SK-N-SH (cell line): ENCODE measurements around the gene SRPK1. TPM values are rescaled to one million over a fixed set of nuclear protein-coding genes. Genes with fewer than 3 reads are reported as not detected.

Experiments used
- CTCF ChIA-PET: fragments of 300-600, 350-600 bp; formaldehyde crosslinking; extraction: SDS; loops from one replicate; lab custom pipeline; 2021; lab: Yijun Ruan, JAX
- POLR2A ChIA-PET: fragments of 350-600 bp; sonication (Branson Sonifier 250); formaldehyde crosslinking; extraction: SDS; loops from one replicate; lab custom pipeline; 2020; ENCODE audit warnings: antibody characterized with exemption, inconsistent platforms; lab: Yijun Ruan, JAX
- DNase-seq: peaks from one replicate; pipeline ENCODE4 v3.0.0; 2012
- H2AFZ ChIP-seq: fragments of 200-600 bp; sonication (generic); 2 replicates; pipeline ENCODE4 v1.8.1; 2016; ENCODE audit warnings: antibody characterized with exemption, mild to moderate bottlenecking, low read depth
- H3F3A ChIP-seq: fragments of 200-600 bp; sonication (generic); replicated peaks from 2 replicates; pipeline ENCODE3; 2016; ENCODE audit warnings: antibody characterized with exemption, mild to moderate bottlenecking; ENCODE audit not compliant: insufficient read depth
- H3K27ac ChIP-seq, 2 experiments: fragments of 200-500 bp in 1 of 2; fragments of 200-600 bp in 1 of 2; sonication (Bioruptor generic) in 1 of 2; sonication (generic), shearing (Covaris generic) in 1 of 2; 2 replicates each; pipeline versions ENCODE4 v1.5.1 to v1.6.1; 2014 to 2016; ENCODE audit warnings: low read depth in 2 of 2, inconsistent platforms in 1 of 2, low read length in 1 of 2, mild to moderate bottlenecking in 1 of 2, mixed read lengths in 1 of 2
- H3K27me3 ChIP-seq: fragments of 200-600 bp; sonication (generic), shearing (Covaris generic); 2 replicates; pipeline ENCODE4 v1.6.1; 2016; ENCODE audit warnings: mixed run types; ENCODE audit not compliant: insufficient read depth
- H3K36me3 ChIP-seq, 2 experiments: fragments of 200-500 bp in 1 of 2; fragments of 200-600 bp in 1 of 2; sonication (Bioruptor generic) in 1 of 2; sonication (generic) in 1 of 2; replicated peaks in 1 of 2; 2 replicates each; pipeline versions ENCODE3 to v1.5.1; 2014 to 2016; ENCODE audit warnings: low read length in 1 of 2, mild to moderate bottlenecking in 1 of 2; ENCODE audit not compliant: insufficient read depth in 2 of 2, control insufficient read depth in 1 of 2
- H3K4me1 ChIP-seq, 2 experiments: fragments of 200-500 bp in 1 of 2; fragments of 200-600 bp in 1 of 2; sonication (Bioruptor generic) in 1 of 2; sonication (generic), shearing (Covaris generic) in 1 of 2; 2 replicates each; pipeline versions ENCODE4 v1.5.1 to v1.6.1; 2014 to 2016; ENCODE audit warnings: low read depth in 1 of 2, low read length in 1 of 2, mixed run types in 1 of 2; ENCODE audit not compliant: insufficient read depth in 2 of 2, control insufficient read depth in 1 of 2
- H3K4me2 ChIP-seq: fragments of 200-600 bp; sonication (generic), shearing (Covaris generic); 2 replicates; pipeline ENCODE4 v1.6.1; 2017; ENCODE audit warnings: mixed run types
- H3K4me3 ChIP-seq, 2 experiments: fragments of 200-500 bp in 1 of 2; fragments of 200-600 bp in 1 of 2; sonication (Bioruptor generic) in 1 of 2; sonication (generic), shearing (Covaris generic) in 1 of 2; 2 replicates each; pipeline versions ENCODE4 v1.5.1 to v1.8.1; 2014 to 2016; ENCODE audit warnings: low read depth in 2 of 2, inconsistent platforms in 1 of 2, low read length in 1 of 2, mild to moderate bottlenecking in 1 of 2, mixed read lengths in 1 of 2, moderate library complexity in 1 of 2
- H3K79me2 ChIP-seq: fragments of 200-600 bp; sonication (generic); 2 replicates; pipeline ENCODE4 v1.8.1; 2017; ENCODE audit warnings: mild to moderate bottlenecking; ENCODE audit not compliant: insufficient read depth
- H3K9ac ChIP-seq: fragments of 200-600 bp; sonication (generic); 2 replicates; pipeline ENCODE4 v1.6.1; 2017; ENCODE audit warnings: mixed run types
- H3K9me2 ChIP-seq: fragments of 200-600 bp; sonication (generic); 2 replicates; pipeline ENCODE4 v1.6.1; 2017; ENCODE audit warnings: mixed run types
- H3K9me3 ChIP-seq: fragments of 200-600 bp; sonication (generic); 2 replicates; pipeline ENCODE4 v1.6.1; 2017; ENCODE audit warnings: mixed run types, mild to moderate bottlenecking, moderate library complexity
- H4K20me1 ChIP-seq: fragments of 200-600 bp; sonication (generic); 2 replicates; pipeline ENCODE4 v1.6.1; 2017; ENCODE audit warnings: mild to moderate bottlenecking, mixed run types; ENCODE audit not compliant: insufficient read depth
- FOSL2 ChIP-seq: IDR thresholded peaks from 2 replicates; pipeline ENCODE4 v1.4.0; 2012; ENCODE audit warnings: low read depth, mild to moderate bottlenecking, moderate library complexity, borderline replicate concordance
- FOXJ3 ChIP-seq: sonication (generic); formaldehyde crosslinking; IDR thresholded peaks from 2 replicates; pipeline ENCODE4 v1.5.1; 2020; ENCODE audit warnings: mild to moderate bottlenecking, missing genetic modification reagents
- GATA2 ChIP-seq: sonication (generic); formaldehyde crosslinking; IDR thresholded peaks from 2 replicates; pipeline ENCODE4 v1.5.0; 2020; ENCODE audit warnings: mild to moderate bottlenecking, missing genetic modification reagents
- MXI1 ChIP-seq: IDR thresholded peaks from 2 replicates; pipeline ENCODE4 v1.6.1; 2012; ENCODE audit warnings: mild to moderate bottlenecking, low read depth, low read length, improper control_type of control experiment
- PBX3 ChIP-seq: IDR thresholded peaks from 2 replicates; pipeline ENCODE4; 2012
- POLR2AphosphoS5 ChIP-seq: IDR thresholded peaks from 2 replicates; pipeline ENCODE4 v1.6.1; 2012; ENCODE audit warnings: low read depth, low read length
- RAD21 ChIP-seq: IDR thresholded peaks from 2 replicates; pipeline ENCODE4 v1.6.1; 2012; ENCODE audit warnings: mild to moderate bottlenecking, low read length
- YY1 ChIP-seq: IDR thresholded peaks from 2 replicates; pipeline ENCODE4 v1.4.0; 2012; ENCODE audit warnings: low read depth, mild to moderate bottlenecking
- WGBS: methylation state at CpG from one replicate; pipeline ENCODE4 v1.1.6; 2017; ENCODE audit warnings: low lambda C conversion rate; 5-methylcytosine and 5-hydroxymethylcytosine counted together
- polyA plus RNA-seq, 3 experiments: library from polyadenylated mRNA; depleted of rRNA; stranded (reverse); fragments of >200 nt; gene quantifications; 2 replicates each; pipeline ENCODE4 v1.2.3, GENCODE V29; 2012
- TF ChIP-seq, protein P1 (sequence below): IDR thresholded peaks from 2 replicates; pipeline ENCODE4 v1.4.0; 2012; ENCODE audit warnings: low read depth, borderline replicate concordance
- TF ChIP-seq, protein P2 (sequence below): fragments of 200-600 bp; sonication (generic); IDR thresholded peaks from 2 replicates; pipeline ENCODE4 v1.6.1; 2017; ENCODE audit warnings: antibody characterized with exemption, mild to moderate bottlenecking, moderate library complexity
- TF ChIP-seq, protein P3 (sequence below): fragments of 150-350 bp; IDR thresholded peaks from 2 replicates; pipeline ENCODE4 v1.6.1; 2016; ENCODE audit warnings: mild to moderate bottlenecking, low read depth, low read length
- TF ChIP-seq, protein P4 (sequence below): fragments of 150-350 bp; IDR thresholded peaks from 2 replicates; pipeline ENCODE4 v1.6.1; 2017; ENCODE audit warnings: antibody characterized with exemption, low read length, low read depth, borderline replicate concordance
- TF ChIP-seq, protein P5 (sequence below): IDR thresholded peaks from 2 replicates; pipeline ENCODE4 v1.6.1; 2012; ENCODE audit warnings: mild to moderate bottlenecking, low read depth, low read length, moderate library complexity

The SRPK1 gene
- polyA plus RNA-seq, 1 of the 3 experiments (the other 2 are of a cell fraction) = 10.6 TPM

DNA sequence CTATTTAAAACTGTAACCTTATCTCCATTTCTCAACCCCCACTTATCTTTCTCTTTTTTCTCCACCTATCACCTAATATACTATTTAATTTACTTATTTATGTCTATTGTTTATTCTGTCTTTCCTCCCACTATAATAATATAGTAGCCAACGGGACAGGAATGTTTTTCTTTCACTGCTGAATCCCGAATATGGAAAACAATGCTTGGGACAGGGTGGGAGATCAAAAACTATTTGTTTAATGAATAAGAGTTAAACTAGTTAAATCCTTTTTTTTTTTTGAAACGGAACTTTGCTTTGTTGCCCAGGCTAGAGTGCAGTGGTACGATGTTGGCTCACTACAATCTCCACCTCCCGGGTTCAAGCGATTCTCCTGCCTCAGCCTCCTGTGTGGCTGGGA lies 6.4 kb downstream of the SRPK1 start:
- Histone ChIP-seq H2AFZ (no peak overlapping the region), H3F3A (no peaks in the 10 kb centered on the region), H3K4me2 (no peak overlapping the region), H3K36me3 (peaks cover 2 to 40% of the 10 kb centered on the region in 2 experiments), H3K4me3 (no peak overlapping the region), H3K27me3 (no peaks in the 10 kb centered on the region), H3K4me1 (peaks cover 7 to 9% of the 10 kb centered on the region in 2 experiments; a peak in 3 of 4 replicates), H3K9me2 (no peaks in the 10 kb centered on the region), H3K9me3 (no peaks in the 10 kb centered on the region; the same call in 1 of the 2 replicates), H3K27ac (no peak overlapping the region), H4K20me1 (peaks cover 7% of the 10 kb centered on the region; the same call in 1 of the 2 replicates), H3K9ac (no peak overlapping the region), H3K79me2 (peaks cover 98% of the 10 kb centered on the region)
- TF ChIP-seq RAD21 = no peak
- TF ChIP-seq, protein P1, sequence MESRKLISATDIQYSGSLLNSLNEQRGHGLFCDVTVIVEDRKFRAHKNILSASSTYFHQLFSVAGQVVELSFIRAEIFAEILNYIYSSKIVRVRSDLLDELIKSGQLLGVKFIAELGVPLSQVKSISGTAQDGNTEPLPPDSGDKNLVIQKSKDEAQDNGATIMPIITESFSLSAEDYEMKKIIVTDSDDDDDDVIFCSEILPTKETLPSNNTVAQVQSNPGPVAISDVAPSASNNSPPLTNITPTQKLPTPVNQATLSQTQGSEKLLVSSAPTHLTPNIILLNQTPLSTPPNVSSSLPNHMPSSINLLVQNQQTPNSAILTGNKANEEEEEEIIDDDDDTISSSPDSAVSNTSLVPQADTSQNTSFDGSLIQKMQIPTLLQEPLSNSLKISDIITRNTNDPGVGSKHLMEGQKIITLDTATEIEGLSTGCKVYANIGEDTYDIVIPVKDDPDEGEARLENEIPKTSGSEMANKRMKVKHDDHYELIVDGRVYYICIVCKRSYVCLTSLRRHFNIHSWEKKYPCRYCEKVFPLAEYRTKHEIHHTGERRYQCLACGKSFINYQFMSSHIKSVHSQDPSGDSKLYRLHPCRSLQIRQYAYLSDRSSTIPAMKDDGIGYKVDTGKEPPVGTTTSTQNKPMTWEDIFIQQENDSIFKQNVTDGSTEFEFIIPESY = no peak
- ChIA-PET CTCF (no interaction called here), POLR2A (no interaction called here)
- DNase-seq = no peak
- 97% methylated on average over 5 of the region's 6 CpGs for WGBS

DNA sequence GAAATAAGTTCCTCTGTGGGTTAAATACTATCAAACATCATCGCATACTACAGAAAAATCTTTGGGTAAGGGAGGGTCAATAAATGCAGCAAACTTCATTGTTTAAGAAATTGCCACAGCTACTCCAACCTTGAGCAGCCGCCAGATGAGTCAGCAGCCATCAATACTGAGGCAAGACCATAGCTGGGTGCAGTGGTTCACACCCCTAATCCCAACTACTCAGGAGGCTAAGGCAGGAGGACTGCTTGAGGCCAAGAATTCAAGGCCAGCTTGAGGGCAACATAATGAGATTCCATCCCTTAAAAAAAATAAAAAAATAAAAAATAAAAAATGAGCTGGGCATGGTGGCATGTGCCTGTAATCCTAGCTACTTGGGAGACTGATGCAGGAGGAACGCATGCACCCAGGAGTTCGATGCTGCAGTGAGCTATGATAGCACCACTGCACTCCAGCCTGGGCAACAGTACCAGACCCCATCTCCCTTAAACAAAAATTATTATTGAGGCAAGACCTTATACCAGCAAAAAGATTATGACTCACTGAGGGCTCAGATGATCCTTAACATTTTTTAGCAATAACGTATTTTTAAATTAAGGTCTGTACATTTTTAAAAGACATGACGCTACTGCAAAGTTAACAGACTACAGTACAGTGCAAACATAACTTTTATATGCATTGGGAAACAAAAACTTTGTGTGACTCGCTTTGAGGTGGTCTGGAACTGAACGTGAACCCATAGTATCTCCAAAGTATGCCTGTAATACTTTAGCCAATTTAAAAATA lies 8.8 kb downstream of the SRPK1 start:
- Histone ChIP-seq H3K9ac (no peak overlapping the region), H4K20me1 (no peaks in the 10 kb centered on the region), H3K79me2 (peaks cover 98% of the 10 kb centered on the region), H3K9me2 (no peaks in the 10 kb centered on the region), H3K4me3 (no peak overlapping the region), H3K27me3 (no peaks in the 10 kb centered on the region), H3K36me3 (peaks cover 2 to 56% of the 10 kb centered on the region in 2 experiments), H3K9me3 (peaks cover 5% of the 10 kb centered on the region; the same call in 1 of the 2 replicates), H3K4me2 (no peak overlapping the region), H3K27ac (no peak overlapping the region), H2AFZ (no peak overlapping the region), H3K4me1 (no peaks in the 10 kb centered on the region), H3F3A (no peaks in the 10 kb centered on the region)
- POLR2A ChIA-PET = no interaction called here
- WGBS = 89% methylated on average over 8 of the region's 8 CpGs
- CTCF ChIA-PET = interaction anchor here (1.5 kb wide), 1 partner anchor 9 kb away, joined by 3 read pairs; no protein-coding TSS in a partner anchor
- TF ChIP-seq POLR2AphosphoS5 (no peak), YY1 (no peak), PBX3 (no peak), MXI1 (no peak), FOXJ3 (CRISPR knock-in tag) (no peak), FOSL2 (no peak), GATA2 (CRISPR knock-in tag) (no peak)
- TF ChIP-seq, protein P2, sequence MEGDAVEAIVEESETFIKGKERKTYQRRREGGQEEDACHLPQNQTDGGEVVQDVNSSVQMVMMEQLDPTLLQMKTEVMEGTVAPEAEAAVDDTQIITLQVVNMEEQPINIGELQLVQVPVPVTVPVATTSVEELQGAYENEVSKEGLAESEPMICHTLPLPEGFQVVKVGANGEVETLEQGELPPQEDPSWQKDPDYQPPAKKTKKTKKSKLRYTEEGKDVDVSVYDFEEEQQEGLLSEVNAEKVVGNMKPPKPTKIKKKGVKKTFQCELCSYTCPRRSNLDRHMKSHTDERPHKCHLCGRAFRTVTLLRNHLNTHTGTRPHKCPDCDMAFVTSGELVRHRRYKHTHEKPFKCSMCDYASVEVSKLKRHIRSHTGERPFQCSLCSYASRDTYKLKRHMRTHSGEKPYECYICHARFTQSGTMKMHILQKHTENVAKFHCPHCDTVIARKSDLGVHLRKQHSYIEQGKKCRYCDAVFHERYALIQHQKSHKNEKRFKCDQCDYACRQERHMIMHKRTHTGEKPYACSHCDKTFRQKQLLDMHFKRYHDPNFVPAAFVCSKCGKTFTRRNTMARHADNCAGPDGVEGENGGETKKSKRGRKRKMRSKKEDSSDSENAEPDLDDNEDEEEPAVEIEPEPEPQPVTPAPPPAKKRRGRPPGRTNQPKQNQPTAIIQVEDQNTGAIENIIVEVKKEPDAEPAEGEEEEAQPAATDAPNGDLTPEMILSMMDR = no peak
- TF ChIP-seq, protein P3, sequence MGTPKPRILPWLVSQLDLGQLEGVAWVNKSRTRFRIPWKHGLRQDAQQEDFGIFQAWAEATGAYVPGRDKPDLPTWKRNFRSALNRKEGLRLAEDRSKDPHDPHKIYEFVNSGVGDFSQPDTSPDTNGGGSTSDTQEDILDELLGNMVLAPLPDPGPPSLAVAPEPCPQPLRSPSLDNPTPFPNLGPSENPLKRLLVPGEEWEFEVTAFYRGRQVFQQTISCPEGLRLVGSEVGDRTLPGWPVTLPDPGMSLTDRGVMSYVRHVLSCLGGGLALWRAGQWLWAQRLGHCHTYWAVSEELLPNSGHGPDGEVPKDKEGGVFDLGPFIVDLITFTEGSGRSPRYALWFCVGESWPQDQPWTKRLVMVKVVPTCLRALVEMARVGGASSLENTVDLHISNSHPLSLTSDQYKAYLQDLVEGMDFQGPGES = no peak
- TF ChIP-seq, protein P4, sequence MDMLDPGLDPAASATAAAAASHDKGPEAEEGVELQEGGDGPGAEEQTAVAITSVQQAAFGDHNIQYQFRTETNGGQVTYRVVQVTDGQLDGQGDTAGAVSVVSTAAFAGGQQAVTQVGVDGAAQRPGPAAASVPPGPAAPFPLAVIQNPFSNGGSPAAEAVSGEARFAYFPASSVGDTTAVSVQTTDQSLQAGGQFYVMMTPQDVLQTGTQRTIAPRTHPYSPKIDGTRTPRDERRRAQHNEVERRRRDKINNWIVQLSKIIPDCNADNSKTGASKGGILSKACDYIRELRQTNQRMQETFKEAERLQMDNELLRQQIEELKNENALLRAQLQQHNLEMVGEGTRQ = no peak
- TF ChIP-seq, protein P5, sequence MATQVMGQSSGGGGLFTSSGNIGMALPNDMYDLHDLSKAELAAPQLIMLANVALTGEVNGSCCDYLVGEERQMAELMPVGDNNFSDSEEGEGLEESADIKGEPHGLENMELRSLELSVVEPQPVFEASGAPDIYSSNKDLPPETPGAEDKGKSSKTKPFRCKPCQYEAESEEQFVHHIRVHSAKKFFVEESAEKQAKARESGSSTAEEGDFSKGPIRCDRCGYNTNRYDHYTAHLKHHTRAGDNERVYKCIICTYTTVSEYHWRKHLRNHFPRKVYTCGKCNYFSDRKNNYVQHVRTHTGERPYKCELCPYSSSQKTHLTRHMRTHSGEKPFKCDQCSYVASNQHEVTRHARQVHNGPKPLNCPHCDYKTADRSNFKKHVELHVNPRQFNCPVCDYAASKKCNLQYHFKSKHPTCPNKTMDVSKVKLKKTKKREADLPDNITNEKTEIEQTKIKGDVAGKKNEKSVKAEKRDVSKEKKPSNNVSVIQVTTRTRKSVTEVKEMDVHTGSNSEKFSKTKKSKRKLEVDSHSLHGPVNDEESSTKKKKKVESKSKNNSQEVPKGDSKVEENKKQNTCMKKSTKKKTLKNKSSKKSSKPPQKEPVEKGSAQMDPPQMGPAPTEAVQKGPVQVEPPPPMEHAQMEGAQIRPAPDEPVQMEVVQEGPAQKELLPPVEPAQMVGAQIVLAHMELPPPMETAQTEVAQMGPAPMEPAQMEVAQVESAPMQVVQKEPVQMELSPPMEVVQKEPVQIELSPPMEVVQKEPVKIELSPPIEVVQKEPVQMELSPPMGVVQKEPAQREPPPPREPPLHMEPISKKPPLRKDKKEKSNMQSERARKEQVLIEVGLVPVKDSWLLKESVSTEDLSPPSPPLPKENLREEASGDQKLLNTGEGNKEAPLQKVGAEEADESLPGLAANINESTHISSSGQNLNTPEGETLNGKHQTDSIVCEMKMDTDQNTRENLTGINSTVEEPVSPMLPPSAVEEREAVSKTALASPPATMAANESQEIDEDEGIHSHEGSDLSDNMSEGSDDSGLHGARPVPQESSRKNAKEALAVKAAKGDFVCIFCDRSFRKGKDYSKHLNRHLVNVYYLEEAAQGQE = no peak
- DNase-seq = no peak
